GM06990 (cell line): ENCODE data around the gene SLC23A1.

Experiments used
- DNase-seq: peaks from one replicate; pipeline ENCODE4 v3.0.0-alpha.2; 2011; ENCODE audit not compliant: insufficient read length; ENCODE audit errors: extremely low read depth
- H3K27me3 ChIP-seq: replicated peaks from 2 replicates; pipeline ENCODE4 v1.6.0; 2011; ENCODE audit warnings: low read length; ENCODE audit not compliant: control insufficient read depth, insufficient read depth
- H3K36me3 ChIP-seq: 2 replicates; pipeline ENCODE4 v1.5.1; 2011; ENCODE audit warnings: low read length; ENCODE audit not compliant: control insufficient read depth, insufficient read depth
- H3K4me3 ChIP-seq: replicated peaks from 2 replicates; pipeline ENCODE4 v1.5.1; 2011; ENCODE audit warnings: low read depth, mild to moderate bottlenecking, control low read depth, low read length
- CTCF ChIP-seq: IDR thresholded peaks from 2 replicates; pipeline ENCODE4 v1.5.1; 2011; ENCODE audit warnings: low read length, control low read depth, mild to moderate bottlenecking, inconsistent platforms; ENCODE audit not compliant: insufficient read depth, poor library complexity, severe bottlenecking

Gene SLC23A1

GRCh38 chr5:139376364-139376763 is 6.7 kb downstream of the SLC23A1 start:
- Histone ChIP-seq H3K36me3 (no peaks in the 10 kb centered on the region), H3K4me3 (no peak overlapping the region), H3K27me3 (no peaks in the 10 kb centered on the region)
- no peak for DNase-seq
- TF ChIP-seq CTCF = no peak

GRCh38 chr5:139374909-139375308 is 8.2 kb downstream of the SLC23A1 start:
- no peak for TF ChIP-seq CTCF
- DNase-seq = no peak
- Histone ChIP-seq H3K27me3 (no peaks in the 10 kb centered on the region), H3K4me3 (no peak overlapping the region), H3K36me3 (no peaks in the 10 kb centered on the region)

- DNase-seq = no peak
- H3K36me3 ChIP-seq = peaks cover under 1% of the 10 kb centered on the region
- no peak overlapping the region for H3K4me3 ChIP-seq
- no peak for TF ChIP-seq CTCF
- no peaks in the 10 kb centered on the region for H3K27me3 ChIP-seq
Measured at GRCh38 chr5:139371482-139372435, 11.3 kb downstream of the SLC23A1 start.

- H3K27me3 ChIP-seq = no peaks in the 10 kb centered on the region
- TF ChIP-seq CTCF = no peak
- DNase-seq = no peak
- peaks cover 4% of the 10 kb centered on the region for H3K36me3 ChIP-seq
- no peak overlapping the region for H3K4me3 ChIP-seq
Measured at GRCh38 chr5:139369181-139369580, 13.9 kb downstream of the SLC23A1 start.

GRCh38 chr5:139368613-139369012 is 14.5 kb downstream of the SLC23A1 start:
- Histone ChIP-seq H3K36me3 (peaks cover 4% of the 10 kb centered on the region), H3K4me3 (no peak overlapping the region), H3K27me3 (no peaks in the 10 kb centered on the region)
- no peak for DNase-seq
- peak; percentile 16 for TF ChIP-seq CTCF
